ENCODE data around the gene MRPL54. TPM values are rescaled to one million over a fixed set of nuclear protein-coding genes. Genes with fewer than 3 reads are reported as not detected.

The MRPL54 gene
- total RNA-seq, 1 experiment from 2014 or later = 67.1 TPM

- Histone ChIP-seq H3K9me3 (ENCODE audit: control insufficient read depth in 1 of 2, insufficient read depth in 1 of 2, low read depth in 1 of 2, low read length in 2 of 2) (peaks cover 9 to 21% of the 10 kb centered on the region in 2 experiments; a peak in 3 of 4 replicates), H3K27me3 (ENCODE audit: insufficient read depth, low read length) (no peaks in the 10 kb centered on the region), H3K79me2 (ENCODE audit: insufficient read depth, low read length) (no peaks in the 10 kb centered on the region), H4K20me1 (ENCODE audit: insufficient read depth) (no peaks in the 10 kb centered on the region), H3K4me3 (replicated peaks in 1 of 2; ENCODE audit: low read depth in 1 of 2, low read length in 2 of 2) (no peak overlapping the region), H3K4me1 (ENCODE audit: control insufficient read depth in 1 of 2, insufficient read depth in 2 of 2, low read length in 2 of 2) (no peaks in the 10 kb centered on the region), H2AFZ (ENCODE audit: low read depth, low read length, poor library complexity, severe bottlenecking) (no peak overlapping the region), H3K27ac (ENCODE audit: low read depth, low read length) (no peak overlapping the region), H3K36me3 (ENCODE audit: control insufficient read depth in 1 of 2, insufficient read depth in 2 of 2, low read length in 2 of 2) (no peaks in the 10 kb centered on the region), H3K4me2 (ENCODE audit: low read length) (no peak overlapping the region), H3K9ac (ENCODE audit: low read length) (no peak overlapping the region), H3K9me2 (ENCODE audit: insufficient read depth) (no peaks in the 10 kb centered on the region)
- TF ChIP-seq SP1 (IDR thresholded peaks at IDR 0.05; ENCODE audit: low read depth) (no peak), ELF1 (IDR thresholded peaks at IDR 0.05; ENCODE audit: borderline replicate concordance, low read depth) (no peak), POLR2A (IDR thresholded peaks at IDR 0.05; ENCODE audit: borderline replicate concordance, extremely low read depth, insufficient read depth, insufficient read length) (no peak), TCF7L2 (IDR thresholded peaks at IDR 0.05; ENCODE audit: borderline replicate concordance, extremely low read depth, insufficient read depth, insufficient read length) (no peak), ATF3 (IDR thresholded peaks at IDR 0.05) (no peak), FOSL1 (IDR thresholded peaks at IDR 0.05; ENCODE audit: low read depth) (no peak), CEBPB (IDR thresholded peaks at IDR 0.05; ENCODE audit: low read depth) (no peak), SRF (IDR thresholded peaks at IDR 0.05; ENCODE audit: low read depth) (no peak), JUND (IDR thresholded peaks at IDR 0.05) (no peak), POLR2AphosphoS5 (IDR thresholded peaks at IDR 0.05; ENCODE audit: low read depth, low read length) (no peak), CBX3 (IDR thresholded peaks at IDR 0.05; ENCODE audit: low read depth) (no peak)
- TF ChIP-seq, protein P1, sequence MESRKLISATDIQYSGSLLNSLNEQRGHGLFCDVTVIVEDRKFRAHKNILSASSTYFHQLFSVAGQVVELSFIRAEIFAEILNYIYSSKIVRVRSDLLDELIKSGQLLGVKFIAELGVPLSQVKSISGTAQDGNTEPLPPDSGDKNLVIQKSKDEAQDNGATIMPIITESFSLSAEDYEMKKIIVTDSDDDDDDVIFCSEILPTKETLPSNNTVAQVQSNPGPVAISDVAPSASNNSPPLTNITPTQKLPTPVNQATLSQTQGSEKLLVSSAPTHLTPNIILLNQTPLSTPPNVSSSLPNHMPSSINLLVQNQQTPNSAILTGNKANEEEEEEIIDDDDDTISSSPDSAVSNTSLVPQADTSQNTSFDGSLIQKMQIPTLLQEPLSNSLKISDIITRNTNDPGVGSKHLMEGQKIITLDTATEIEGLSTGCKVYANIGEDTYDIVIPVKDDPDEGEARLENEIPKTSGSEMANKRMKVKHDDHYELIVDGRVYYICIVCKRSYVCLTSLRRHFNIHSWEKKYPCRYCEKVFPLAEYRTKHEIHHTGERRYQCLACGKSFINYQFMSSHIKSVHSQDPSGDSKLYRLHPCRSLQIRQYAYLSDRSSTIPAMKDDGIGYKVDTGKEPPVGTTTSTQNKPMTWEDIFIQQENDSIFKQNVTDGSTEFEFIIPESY (IDR thresholded peaks at IDR 0.05; ENCODE audit: extremely low read depth, insufficient replicate concordance, low read length) = no peak
- TF ChIP-seq, protein P2, sequence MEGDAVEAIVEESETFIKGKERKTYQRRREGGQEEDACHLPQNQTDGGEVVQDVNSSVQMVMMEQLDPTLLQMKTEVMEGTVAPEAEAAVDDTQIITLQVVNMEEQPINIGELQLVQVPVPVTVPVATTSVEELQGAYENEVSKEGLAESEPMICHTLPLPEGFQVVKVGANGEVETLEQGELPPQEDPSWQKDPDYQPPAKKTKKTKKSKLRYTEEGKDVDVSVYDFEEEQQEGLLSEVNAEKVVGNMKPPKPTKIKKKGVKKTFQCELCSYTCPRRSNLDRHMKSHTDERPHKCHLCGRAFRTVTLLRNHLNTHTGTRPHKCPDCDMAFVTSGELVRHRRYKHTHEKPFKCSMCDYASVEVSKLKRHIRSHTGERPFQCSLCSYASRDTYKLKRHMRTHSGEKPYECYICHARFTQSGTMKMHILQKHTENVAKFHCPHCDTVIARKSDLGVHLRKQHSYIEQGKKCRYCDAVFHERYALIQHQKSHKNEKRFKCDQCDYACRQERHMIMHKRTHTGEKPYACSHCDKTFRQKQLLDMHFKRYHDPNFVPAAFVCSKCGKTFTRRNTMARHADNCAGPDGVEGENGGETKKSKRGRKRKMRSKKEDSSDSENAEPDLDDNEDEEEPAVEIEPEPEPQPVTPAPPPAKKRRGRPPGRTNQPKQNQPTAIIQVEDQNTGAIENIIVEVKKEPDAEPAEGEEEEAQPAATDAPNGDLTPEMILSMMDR (IDR thresholded peaks at IDR 0.05 in 2 of 3, conservative IDR thresholded peaks at IDR 0.05 in 1 of 3; ENCODE audit: borderline replicate concordance in 1 of 3, insufficient read depth in 1 of 3, low read depth in 2 of 3, low read length in 2 of 3) = no peak
- POLR2A ChIA-PET = no interaction called here
- DNase-seq (ENCODE audit: low read depth, low spot score) (no peak), ATAC-seq (peak; percentile 39; the same call in 1 of the 2 replicates)
- no TSS peak for BruUV-seq (replicated peaks)
- CTCF ChIA-PET = no interaction called here
- RAD21 ChIA-PET (ENCODE audit: low non-redundant PET in 1 of 2, low total read pairs in 2 of 2, uncharacterized antibody in 2 of 2, unreplicated experiment in 2 of 2) = no interaction called here
- intact Hi-C loops (cut with micrococcal nuclease) = no loop called here
Measured at GRCh38 chr19:3784607-3785450, 22.3 kb downstream of the MRPL54 start.

Measured in HCT116 (cell line).